CD8-positive, alpha-beta memory T cell (primary cell): Measurements from ENCODE around the gene AHI1. TPM values are rescaled to one million over a fixed set of nuclear protein-coding genes. Genes with fewer than 3 reads are reported as not detected.

Source experiments
- CTCF ChIA-PET: fragments of 350-600 bp; sonication (Branson Sonifier 250); formaldehyde crosslinking; loops from one replicate; lab custom pipeline; 2021; ENCODE audit warnings: antibody characterized with exemption; lab: Charles Lee
- POLR2A ChIA-PET: fragments of 350-600 bp; sonication (Branson Sonifier 250); formaldehyde crosslinking; loops from one replicate; lab custom pipeline; 2021; ENCODE audit warnings: antibody characterized with exemption; lab: Charles Lee
- DNase-seq, 5 donors: peaks; one replicate each; pipeline versions ENCODE4 v3.0.0 to v3.0.0-alpha.2; 2020 to 2022; ENCODE audit warnings: mixed read lengths in 1 of 5
- H3K27ac ChIP-seq: one replicate; pipeline ENCODE4 v1.7.0; 2013; ENCODE audit warnings: low read depth, mild to moderate bottlenecking, low read length, moderate library complexity
- H3K27me3 ChIP-seq: 2 replicates; pipeline ENCODE4 v1.7.0; 2013; ENCODE audit warnings: low read length, mild to moderate bottlenecking; ENCODE audit not compliant: insufficient read depth, poor library complexity, severe bottlenecking
- H3K36me3 ChIP-seq: 2 replicates; pipeline ENCODE4 v1.7.0; 2013; ENCODE audit warnings: mild to moderate bottlenecking, low read length, moderate library complexity; ENCODE audit not compliant: insufficient read depth
- H3K4me1 ChIP-seq: 2 replicates; pipeline ENCODE4 v1.7.0; 2013; ENCODE audit warnings: mild to moderate bottlenecking, low read length, moderate library complexity; ENCODE audit not compliant: insufficient read depth
- H3K4me3 ChIP-seq: 2 replicates; pipeline ENCODE4 v1.7.0; 2013; ENCODE audit warnings: mild to moderate bottlenecking, low read length
- H3K9me3 ChIP-seq: 2 replicates; pipeline ENCODE4 v1.7.0; 2013; ENCODE audit warnings: mild to moderate bottlenecking, low read length
- H3K27ac Mint-ChIP-seq, 8 donors: one replicate each; pipeline ENCODE4 v1.8.0; 2020 to 2021; ENCODE audit warnings: mixed read lengths in 8 of 8, mild to moderate bottlenecking in 6 of 8, inconsistent platforms in 3 of 8, moderate library complexity in 3 of 8
- H3K27me3 Mint-ChIP-seq, 2 donors: one replicate each; pipeline ENCODE4 v1.8.0; 2020 to 2021; ENCODE audit warnings: mixed read lengths in 2 of 2, mild to moderate bottlenecking in 1 of 2, moderate library complexity in 1 of 2
- H3K36me3 Mint-ChIP-seq, 3 donors: one replicate each; pipeline ENCODE4 v1.8.0; 2020 to 2021; ENCODE audit warnings: mixed read lengths in 3 of 3, inconsistent platforms in 1 of 3, mild to moderate bottlenecking in 1 of 3
- H3K4me1 Mint-ChIP-seq, 3 donors: one replicate each; pipeline ENCODE4 v1.8.0; 2020 to 2021; ENCODE audit warnings: mixed read lengths in 3 of 3, inconsistent platforms in 1 of 3, mild to moderate bottlenecking in 1 of 3
- H3K4me3 Mint-ChIP-seq, 7 donors: one replicate each; pipeline ENCODE4 v1.8.0; 2020 to 2021; ENCODE audit warnings: mixed read lengths in 7 of 7, mild to moderate bottlenecking in 6 of 7, moderate library complexity in 4 of 7, inconsistent platforms in 2 of 7
- H3K9me3 Mint-ChIP-seq, 5 donors: one replicate each; pipeline ENCODE4 v1.8.0; 2020 to 2022; ENCODE audit warnings: mixed read lengths in 5 of 5, mild to moderate bottlenecking in 3 of 5, moderate library complexity in 2 of 5, inconsistent platforms in 1 of 5
- polyA plus RNA-seq: library from polyadenylated mRNA; unstranded; fragments of 300-500 nt; fragmentation: Illumina TruSeq; gene quantifications from one replicate; pipeline ENCODE4 v1.2.3, GENCODE V29; 2021
- total RNA-seq, 2 experiments: library from RNA; stranded (reverse); gene quantifications; one replicate each; pipeline ENCODE4 v1.2.3, GENCODE V29; 2021

Gene AHI1
- total and polyA plus RNA-seq, 3 experiments from 2014 or later: 3.6 to 41.2 (median 41.1) TPM

- H3K4me1 Mint-ChIP-seq: no peaks in the 10 kb centered on the region
These were observed 102.4 kb downstream of the AHI1 start for GRCh38 chr6:135395136-135395535.

GRCh38 chr6:135393289-135393688 is 104.3 kb downstream of the AHI1 start:
- DNase-seq: no peak

More at GRCh38 chr6:135395136-135395535, 102.4 kb downstream of the AHI1 start:
- Histone ChIP-seq H3K27ac (no peak overlapping the region), H3K4me3 (no peak overlapping the region), H3K9me3 (no peaks in the 10 kb centered on the region), H3K36me3 (no peaks in the 10 kb centered on the region), H3K4me1 (no peaks in the 10 kb centered on the region), H3K27me3 (no peaks in the 10 kb centered on the region)
- H3K36me3 Mint-ChIP-seq: peaks cover 0 to 5% (median 1%) of the 10 kb centered on the region in 3 donors
- H3K4me3 Mint-ChIP-seq: no peak overlapping the region
- ChIA-PET CTCF (no interaction called here), POLR2A (no interaction called here)
- no peaks in the 10 kb centered on the region for H3K9me3 Mint-ChIP-seq
- H3K27ac Mint-ChIP-seq: no peak overlapping the region
- DNase-seq: no peak
- no peaks in the 10 kb centered on the region for H3K27me3 Mint-ChIP-seq

GRCh38 chr6:135390458-135390857 is 107.1 kb downstream of the AHI1 start:
- Mint-ChIP-seq H3K27me3 (no peaks in the 10 kb centered on the region), H3K4me1 (no peaks in the 10 kb centered on the region), H3K9me3 (no peaks in the 10 kb centered on the region), H3K27ac (no peak overlapping the region), H3K36me3 (peaks cover 0 to 3% (median 1%) of the 10 kb centered on the region in 3 donors), H3K4me3 (no peak overlapping the region)
- CTCF ChIA-PET: no interaction called here
- no peak for DNase-seq
- Histone ChIP-seq H3K4me1 (no peaks in the 10 kb centered on the region), H3K27me3 (no peaks in the 10 kb centered on the region), H3K9me3 (no peaks in the 10 kb centered on the region), H3K36me3 (no peaks in the 10 kb centered on the region), H3K27ac (no peak overlapping the region), H3K4me3 (no peak overlapping the region)
- POLR2A ChIA-PET: no interaction called here

More at GRCh38 chr6:135393289-135393688, 104.3 kb downstream of the AHI1 start:
- Mint-ChIP-seq H3K9me3 (no peaks in the 10 kb centered on the region), H3K4me3 (no peak overlapping the region), H3K27me3 (no peaks in the 10 kb centered on the region), H3K27ac (no peak overlapping the region), H3K36me3 (peaks cover 0 to 3% (median 1%) of the 10 kb centered on the region in 3 donors), H3K4me1 (no peaks in the 10 kb centered on the region)
- no peak overlapping the region for H3K4me3 ChIP-seq
- H3K27me3 ChIP-seq: no peaks in the 10 kb centered on the region
- ChIA-PET POLR2A (no interaction called here), CTCF (no interaction called here)
- no peak overlapping the region for H3K27ac ChIP-seq
- no peaks in the 10 kb centered on the region for H3K4me1 ChIP-seq
- no peaks in the 10 kb centered on the region for H3K36me3 ChIP-seq
- H3K9me3 ChIP-seq: no peaks in the 10 kb centered on the region

- no peak overlapping the region for H3K4me3 ChIP-seq
- no peaks in the 10 kb centered on the region for H3K4me1 ChIP-seq
- no peaks in the 10 kb centered on the region for H3K4me1 Mint-ChIP-seq
- H3K27me3 Mint-ChIP-seq: no peaks in the 10 kb centered on the region
- no peak overlapping the region for H3K4me3 Mint-ChIP-seq
- H3K36me3 ChIP-seq: no peaks in the 10 kb centered on the region
- no peaks in the 10 kb centered on the region for H3K36me3 Mint-ChIP-seq
- POLR2A ChIA-PET: no interaction called here
- peak overlapping the region in 1 of 8 donors; percentile 1 for H3K27ac Mint-ChIP-seq
- no peak overlapping the region for H3K27ac ChIP-seq
- H3K9me3 ChIP-seq: no peaks in the 10 kb centered on the region
- CTCF ChIA-PET: no interaction called here
- no peaks in the 10 kb centered on the region for H3K27me3 ChIP-seq
- no peak for DNase-seq
- no peaks in the 10 kb centered on the region for H3K9me3 Mint-ChIP-seq
These were observed 112.2 kb downstream of the AHI1 start for GRCh38 chr6:135385299-135385698.

- Histone ChIP-seq H3K4me3 (no peak overlapping the region), H3K36me3 (no peaks in the 10 kb centered on the region), H3K27ac (no peak overlapping the region), H3K27me3 (no peaks in the 10 kb centered on the region), H3K9me3 (no peaks in the 10 kb centered on the region), H3K4me1 (no peaks in the 10 kb centered on the region)
- DNase-seq: no peak
- Mint-ChIP-seq H3K4me3 (no peak overlapping the region), H3K27ac (no peak overlapping the region), H3K27me3 (no peaks in the 10 kb centered on the region), H3K9me3 (no peaks in the 10 kb centered on the region), H3K36me3 (no peaks in the 10 kb centered on the region), H3K4me1 (no peaks in the 10 kb centered on the region)
- ChIA-PET CTCF (no interaction called here), POLR2A (no interaction called here)
These were observed 113.8 kb downstream of the AHI1 start for GRCh38 chr6:135383766-135384165.

GRCh38 chr6:135383301-135383700 is 114.2 kb downstream of the AHI1 start:
- Histone ChIP-seq H3K27ac (no peak overlapping the region), H3K36me3 (no peaks in the 10 kb centered on the region), H3K27me3 (no peaks in the 10 kb centered on the region), H3K9me3 (no peaks in the 10 kb centered on the region), H3K4me1 (no peaks in the 10 kb centered on the region), H3K4me3 (no peak overlapping the region)
- H3K36me3 Mint-ChIP-seq: no peaks in the 10 kb centered on the region
- no peak overlapping the region for H3K27ac Mint-ChIP-seq
- no peaks in the 10 kb centered on the region for H3K4me1 Mint-ChIP-seq
- H3K4me3 Mint-ChIP-seq: no peak overlapping the region
- H3K27me3 Mint-ChIP-seq: no peaks in the 10 kb centered on the region
- no peak for DNase-seq
- H3K9me3 Mint-ChIP-seq: no peaks in the 10 kb centered on the region
- CTCF ChIA-PET: no interaction called here
- POLR2A ChIA-PET: no interaction called here

GRCh38 chr6:135382182-135382628 is 115.3 kb downstream of the AHI1 start:
- Mint-ChIP-seq H3K27me3 (no peaks in the 10 kb centered on the region), H3K36me3 (no peaks in the 10 kb centered on the region), H3K4me3 (no peak overlapping the region), H3K27ac (no peak overlapping the region), H3K4me1 (no peaks in the 10 kb centered on the region), H3K9me3 (no peaks in the 10 kb centered on the region)
- Histone ChIP-seq H3K4me3 (no peak overlapping the region), H3K4me1 (no peaks in the 10 kb centered on the region), H3K27ac (no peak overlapping the region), H3K36me3 (no peaks in the 10 kb centered on the region), H3K9me3 (no peaks in the 10 kb centered on the region), H3K27me3 (no peaks in the 10 kb centered on the region)
- DNase-seq: no peak
- CTCF ChIA-PET: no interaction called here
- POLR2A ChIA-PET: no interaction called here

- no peak for DNase-seq
- Mint-ChIP-seq H3K9me3 (no peaks in the 10 kb centered on the region), H3K36me3 (no peaks in the 10 kb centered on the region), H3K27me3 (no peaks in the 10 kb centered on the region), H3K4me1 (no peaks in the 10 kb centered on the region), H3K4me3 (no peak overlapping the region), H3K27ac (no peak overlapping the region)
- Histone ChIP-seq H3K36me3 (no peaks in the 10 kb centered on the region), H3K9me3 (no peaks in the 10 kb centered on the region), H3K27ac (no peak overlapping the region), H3K4me3 (no peak overlapping the region), H3K4me1 (no peaks in the 10 kb centered on the region), H3K27me3 (no peaks in the 10 kb centered on the region)
- ChIA-PET POLR2A (no interaction called here), CTCF (no interaction called here)
These were observed 116.7 kb downstream of the AHI1 start for GRCh38 chr6:135380793-135381192.

GRCh38 chr6:135379647-135380046 is 117.9 kb downstream of the AHI1 start:
- Histone ChIP-seq H3K9me3 (no peaks in the 10 kb centered on the region), H3K36me3 (no peaks in the 10 kb centered on the region), H3K27ac (no peak overlapping the region), H3K27me3 (no peaks in the 10 kb centered on the region), H3K4me1 (no peaks in the 10 kb centered on the region), H3K4me3 (no peak overlapping the region)
- CTCF ChIA-PET: no interaction called here
- no peak overlapping the region for H3K4me3 Mint-ChIP-seq
- H3K36me3 Mint-ChIP-seq: no peaks in the 10 kb centered on the region
- no peak for DNase-seq
- H3K4me1 Mint-ChIP-seq: no peaks in the 10 kb centered on the region
- H3K27ac Mint-ChIP-seq: no peak overlapping the region
- no peaks in the 10 kb centered on the region for H3K9me3 Mint-ChIP-seq
- H3K27me3 Mint-ChIP-seq: no peaks in the 10 kb centered on the region
- POLR2A ChIA-PET: no interaction called here
